Retinal pigment epithelial cell (primary cell): ENCODE data around the gene ZZZ3.
"Not testable (repeated sequence)": the region's sequence is repeated elsewhere in the genome, so short reads cannot be mapped to it uniquely, and the experiment has no call there.

Experiments
- DNase-seq: peaks from one replicate; pipeline ENCODE4 v3.0.0-alpha.2; 2010; ENCODE audit warnings: low read depth
- H3K4me3 ChIP-seq: 2 replicates; pipeline ENCODE4 v1.5.1; 2011; ENCODE audit warnings: mild to moderate bottlenecking, low read length, control low read depth, moderate library complexity
- TF ChIP-seq, protein P1 (sequence below): conservative IDR thresholded peaks from 2 replicates; pipeline ENCODE4 v1.5.1; 2011; ENCODE audit warnings: low read depth, low read length, control low read depth, inconsistent platforms

The ZZZ3 gene

GRCh38 chr1:77680173-77680572 is 2.3 kb downstream of the ZZZ3 start:
- TF ChIP-seq, protein P1, sequence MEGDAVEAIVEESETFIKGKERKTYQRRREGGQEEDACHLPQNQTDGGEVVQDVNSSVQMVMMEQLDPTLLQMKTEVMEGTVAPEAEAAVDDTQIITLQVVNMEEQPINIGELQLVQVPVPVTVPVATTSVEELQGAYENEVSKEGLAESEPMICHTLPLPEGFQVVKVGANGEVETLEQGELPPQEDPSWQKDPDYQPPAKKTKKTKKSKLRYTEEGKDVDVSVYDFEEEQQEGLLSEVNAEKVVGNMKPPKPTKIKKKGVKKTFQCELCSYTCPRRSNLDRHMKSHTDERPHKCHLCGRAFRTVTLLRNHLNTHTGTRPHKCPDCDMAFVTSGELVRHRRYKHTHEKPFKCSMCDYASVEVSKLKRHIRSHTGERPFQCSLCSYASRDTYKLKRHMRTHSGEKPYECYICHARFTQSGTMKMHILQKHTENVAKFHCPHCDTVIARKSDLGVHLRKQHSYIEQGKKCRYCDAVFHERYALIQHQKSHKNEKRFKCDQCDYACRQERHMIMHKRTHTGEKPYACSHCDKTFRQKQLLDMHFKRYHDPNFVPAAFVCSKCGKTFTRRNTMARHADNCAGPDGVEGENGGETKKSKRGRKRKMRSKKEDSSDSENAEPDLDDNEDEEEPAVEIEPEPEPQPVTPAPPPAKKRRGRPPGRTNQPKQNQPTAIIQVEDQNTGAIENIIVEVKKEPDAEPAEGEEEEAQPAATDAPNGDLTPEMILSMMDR: no peak
- no peak for DNase-seq
- no peak overlapping the region for H3K4me3 ChIP-seq

DNA sequence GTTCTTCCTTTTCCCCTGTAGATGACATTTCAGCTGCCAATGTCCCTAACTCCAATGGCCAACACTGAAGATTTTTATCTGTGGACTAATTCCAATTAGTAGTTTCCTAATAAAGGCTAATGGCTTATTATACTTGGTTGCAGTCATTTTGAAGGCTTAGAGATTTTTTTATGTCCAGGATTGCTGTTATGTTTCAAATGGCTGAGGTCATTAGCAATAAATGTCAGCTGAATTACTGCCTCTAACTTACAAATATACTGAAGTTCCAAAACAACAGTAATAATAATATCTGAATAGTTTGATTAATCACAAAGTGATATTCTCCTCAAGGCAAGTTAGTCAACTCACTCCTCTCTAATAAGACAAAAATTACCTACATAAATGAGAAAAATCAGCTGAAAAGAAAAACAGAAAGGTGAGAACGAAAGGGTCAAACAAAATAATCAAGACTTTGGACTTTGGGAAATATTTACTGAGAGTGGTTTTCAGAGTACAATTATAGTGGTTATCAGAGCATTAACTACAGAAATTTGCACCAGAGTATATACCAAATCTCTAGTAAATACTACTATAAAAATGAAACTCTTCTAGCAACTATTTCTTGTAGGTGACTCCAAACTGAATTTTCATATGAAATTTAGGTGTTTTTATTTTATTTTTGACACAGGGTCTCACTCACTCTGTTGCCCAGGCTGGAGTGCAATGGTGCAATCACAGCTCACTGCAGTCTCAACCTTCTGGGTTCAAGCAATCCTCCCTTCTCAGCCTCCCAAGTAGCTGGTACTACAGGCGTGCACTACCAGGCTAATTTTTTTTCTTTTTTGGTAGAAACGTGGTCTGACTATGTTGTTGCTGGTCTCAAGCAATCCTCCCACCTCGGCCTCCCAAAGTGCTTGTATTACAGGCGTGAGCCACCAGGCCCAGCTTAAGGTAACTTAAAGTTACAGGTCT is 3.5 kb downstream of the ZZZ3 start:
- H3K4me3 ChIP-seq: no peak overlapping the region
- DNase-seq: no peak
- TF ChIP-seq, protein P1: no peak

DNA sequence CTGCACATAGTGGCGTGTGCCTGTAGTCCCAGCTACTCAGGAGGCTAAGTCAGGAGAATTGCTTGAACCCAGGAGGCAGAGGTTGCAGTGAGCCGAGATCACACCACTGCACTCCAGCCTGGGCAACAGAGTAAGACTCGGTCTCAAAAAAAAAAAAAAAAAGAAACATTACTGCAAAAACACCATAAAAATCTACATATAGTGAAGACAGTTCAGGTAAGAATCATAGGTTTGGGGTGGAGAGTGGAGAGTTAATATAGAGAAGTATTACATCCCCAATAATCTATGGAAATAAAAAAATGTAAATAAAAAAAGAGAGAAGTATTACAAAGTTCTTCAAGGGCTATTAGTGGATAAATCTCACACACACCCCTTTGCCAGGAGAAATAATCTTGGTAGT is 7.7 kb downstream of the ZZZ3 start:
- DNase-seq, H3K4me3 ChIP-seq: not testable (repeated sequence)

GRCh38 chr1:77673716-77674355 is 8.6 kb downstream of the ZZZ3 start:
- TF ChIP-seq, protein P1: no peak
- H3K4me3 ChIP-seq: no peak overlapping the region
- no peak for DNase-seq

GRCh38 chr1:77673030-77673429 is 9.4 kb downstream of the ZZZ3 start:
- no peak overlapping the region for H3K4me3 ChIP-seq
- TF ChIP-seq, protein P1: no peak
- DNase-seq: no peak

GRCh38 chr1:77672374-77672773 is 10.1 kb downstream of the ZZZ3 start:
- TF ChIP-seq, protein P1: no peak
- DNase-seq: no peak
- H3K4me3 ChIP-seq: no peak overlapping the region

DNA sequence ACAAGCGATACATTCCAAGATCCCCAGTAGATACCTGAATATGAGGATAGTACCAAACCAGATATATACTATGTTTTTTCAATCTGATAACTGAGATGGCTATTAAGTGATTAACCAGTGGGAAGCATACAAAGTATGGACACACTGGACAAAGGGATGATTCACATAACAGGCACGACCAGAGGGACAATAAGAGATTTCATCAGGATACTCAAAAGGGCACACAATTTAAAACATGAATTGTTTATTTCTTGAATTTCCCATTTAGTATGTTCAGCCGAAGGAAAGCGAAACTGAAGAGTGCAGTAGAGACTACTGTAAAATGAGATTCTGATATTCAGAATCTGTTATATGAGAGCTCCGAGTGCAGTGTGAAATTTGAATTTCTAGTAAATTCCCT is 10.6 kb downstream of the ZZZ3 start:
- no peak overlapping the region for H3K4me3 ChIP-seq
- TF ChIP-seq, protein P1: no peak
- DNase-seq: no peak
